Heart left ventricle (tissue), 16 donors: ENCODE data around the gene RNF26. TPM values are rescaled to one million over a fixed set of nuclear protein-coding genes. Genes with fewer than 3 reads are reported as not detected.

Experiments
- ATAC-seq, 4 donors: fragments of 200-7000 bp; cut with Tn5 transposase; one replicate each; pipeline ENCODE4 v1.9.1; 2020 to 2022; ENCODE audit warnings: moderate library complexity in 4 of 4, mild to moderate bottlenecking in 3 of 4, moderate number of reproducible peaks in 1 of 4
- DNase-seq, 5 donors: peaks; one replicate each; pipeline ENCODE4 v3.0.0-alpha.2; 2020
- H3K27ac ChIP-seq, 12 donors: fragments of 200-600 bp; sonication (generic) in 4 of 12; one replicate each; pipeline versions ENCODE4 v1.5.0 to v1.8.0; 2016 to 2022; ENCODE audit warnings: mild to moderate bottlenecking in 2 of 12
- H3K27me3 ChIP-seq, 9 donors: fragments of 200-600 bp; sonication (generic) in 2 of 9; one replicate each; pipeline versions ENCODE4 v1.5.1 to v1.8.0; 2016 to 2022; ENCODE audit warnings: mild to moderate bottlenecking in 3 of 9
- H3K36me3 ChIP-seq, 9 donors: fragments of 200-600 bp; sonication (generic) in 2 of 9; one replicate each; pipeline versions ENCODE4 v1.5.0 to v1.8.0; 2018 to 2022; ENCODE audit warnings: mild to moderate bottlenecking in 2 of 9
- H3K4me1 ChIP-seq, 12 donors: fragments of 200-600 bp; sonication (generic) in 4 of 12; one replicate each; pipeline versions ENCODE4 v1.5.0 to v1.8.0; 2016 to 2022; ENCODE audit warnings: mild to moderate bottlenecking in 3 of 12
- H3K4me3 ChIP-seq, 12 donors: fragments of 200-600 bp; sonication (generic) in 4 of 12; one replicate each; pipeline versions ENCODE4 v1.5.0 to v1.8.0; 2017 to 2022; ENCODE audit warnings: mild to moderate bottlenecking in 9 of 12, moderate library complexity in 4 of 12
- H3K9me3 ChIP-seq, 12 donors: fragments of 200-600 bp; sonication (generic) in 4 of 12; one replicate each; pipeline versions ENCODE4 v1.5.0 to v1.8.0; 2016 to 2022; ENCODE audit warnings: mild to moderate bottlenecking in 1 of 12
- POLR2A ChIP-seq, 2 donors: fragments of 450-650 bp; IDR thresholded peaks; one replicate each; pipeline ENCODE4 v1.6.1; 2017; ENCODE audit warnings: antibody characterized with exemption in 2 of 2, mild to moderate bottlenecking in 2 of 2, moderate library complexity in 2 of 2
- WGBS, 4 donors: extraction: QIAGEN DNeasy Blood & Tissue Kit in 2 of 4; methylation state at CpG; one replicate each; pipeline versions ENCODE4 v1.1.5 to v1.1.7; 2013 to 2018; 5-methylcytosine and 5-hydroxymethylcytosine counted together
- intact Hi-C, 10 donors: fragments of 100-400 bp; cut with DNase I; formaldehyde crosslinking; loops; one replicate each; pipeline versions ENCODE4 v1.11.1 to v1.14.2; 2022
- polyA plus RNA-seq, 2 donors: library from polyadenylated mRNA; stranded (reverse); fragments of 200-250 nt; gene quantifications; one replicate each; pipeline ENCODE4 v1.2.3, GENCODE V29; 2013
- total RNA-seq, 9 donors: library from RNA; depleted of rRNA in 2 of 9; stranded (reverse); fragments of >200 nt in 2 of 9; fragmentation: NEBNext Ultra II Directional in 3 of 9; extraction: Animal tissue kit (Norgen Biotek cat#: 25700) in 3 of 9; gene quantifications; one replicate each; pipeline versions ENCODE4 v1.1.0 to v1.2.4, GENCODE V29; 2016 to 2023
- TF ChIP-seq, protein P1 (sequence below), 12 donors: fragments of 200-600 bp; sonication (generic) in 4 of 12; IDR thresholded peaks; one replicate each; pipeline versions ENCODE4 v1.5.0 to v1.8.0; 2018 to 2022; ENCODE audit warnings: antibody characterized with exemption in 12 of 12, mild to moderate bottlenecking in 5 of 12
- donor health status: ischemic (EF 13 %, LVEDD 7.1; RV severe dilation, severe dysfunction).
- donor health status: healthy with polysubstance abuse.
- donor health status: DM: no; HTN: yes; CAD: no.
- donor health status: DM: no; HTN: no; CAD: no.
- donor health status: ischemic (EF 25% LVEDD 6.9; RV normal size, moderate dysfunction).
- donor health status: ischemic (EF 25% LVEDD 5.7; RV mildly dilated, moderate dysfunction).
- donor health status: healthy.
- donor health status: DM: yes; HTN: yes; CAD: no.
- donor health status: ischemic (EF 35%, LVEDD 5.7; RV mildly dilated, moderate dysfunction).
- donor health status: nonischemic (EF 11% LVEDD 7.7; RV severe dilation, severe dysfunction).
- donor health status: DM: yes; HTN: yes; CAD: no.
- donor health status: PGD.
- donor health status: ischemic (EF 29% LVEDD 5.4; RV normal size, mild dysfunction).
- donor health status: nonischemic (EF 23%, LVEDD 6.1; RV moderate dilation, normal function).

Gene RNF26
- total and polyA plus RNA-seq, 11 donors = 6.2 to 22.4 (median 11.8) TPM

DNA sequence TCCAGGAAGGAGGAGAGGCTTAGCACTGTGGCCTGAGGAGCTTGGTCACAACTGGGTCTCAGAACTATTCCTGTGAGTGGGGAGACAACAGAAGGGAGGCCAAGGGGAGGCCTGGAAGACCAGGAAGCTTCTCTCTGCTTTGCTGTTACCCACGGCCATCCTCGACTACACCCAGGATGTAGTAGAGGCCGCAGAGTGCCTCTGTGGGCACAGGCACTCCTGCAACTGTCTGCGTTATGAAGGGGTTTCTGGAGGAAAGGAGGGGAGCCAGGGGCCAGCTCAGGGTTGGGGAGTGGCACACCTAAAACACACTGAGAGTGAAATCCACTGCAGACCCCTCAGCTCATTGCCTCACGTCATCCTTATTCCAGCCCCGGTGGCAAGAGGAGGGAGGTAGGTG, 16.0 kb downstream of the RNF26 start:
- intact Hi-C loops = loop anchor here in 3 of 10 donors (10.0 kb wide), 1 partner anchor 124 kb away; no protein-coding TSS in a partner anchor
- Histone ChIP-seq H3K4me1 (peaks cover 0 to 35% (median 12%) of the 10 kb centered on the region in 12 donors), H3K4me3 (no peak overlapping the region), H3K9me3 (no peaks in the 10 kb centered on the region), H3K27ac (no peak overlapping the region), H3K36me3 (peaks cover 0 to 7% (median 0%) of the 10 kb centered on the region in 9 donors), H3K27me3 (peaks cover 0 to 6% (median 0%) of the 10 kb centered on the region in 9 donors)
- ATAC-seq = no peak
- TF ChIP-seq, protein P1, sequence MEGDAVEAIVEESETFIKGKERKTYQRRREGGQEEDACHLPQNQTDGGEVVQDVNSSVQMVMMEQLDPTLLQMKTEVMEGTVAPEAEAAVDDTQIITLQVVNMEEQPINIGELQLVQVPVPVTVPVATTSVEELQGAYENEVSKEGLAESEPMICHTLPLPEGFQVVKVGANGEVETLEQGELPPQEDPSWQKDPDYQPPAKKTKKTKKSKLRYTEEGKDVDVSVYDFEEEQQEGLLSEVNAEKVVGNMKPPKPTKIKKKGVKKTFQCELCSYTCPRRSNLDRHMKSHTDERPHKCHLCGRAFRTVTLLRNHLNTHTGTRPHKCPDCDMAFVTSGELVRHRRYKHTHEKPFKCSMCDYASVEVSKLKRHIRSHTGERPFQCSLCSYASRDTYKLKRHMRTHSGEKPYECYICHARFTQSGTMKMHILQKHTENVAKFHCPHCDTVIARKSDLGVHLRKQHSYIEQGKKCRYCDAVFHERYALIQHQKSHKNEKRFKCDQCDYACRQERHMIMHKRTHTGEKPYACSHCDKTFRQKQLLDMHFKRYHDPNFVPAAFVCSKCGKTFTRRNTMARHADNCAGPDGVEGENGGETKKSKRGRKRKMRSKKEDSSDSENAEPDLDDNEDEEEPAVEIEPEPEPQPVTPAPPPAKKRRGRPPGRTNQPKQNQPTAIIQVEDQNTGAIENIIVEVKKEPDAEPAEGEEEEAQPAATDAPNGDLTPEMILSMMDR (IDR thresholded peaks at IDR 0.05) = no peak
- TF ChIP-seq POLR2A (IDR thresholded peaks at IDR 0.05) = no peak
- WGBS, 4 donors = 83 to 88% (median 86%) methylated on average over 6 of the region's 6 CpGs
- DNase-seq = no peak

DNA sequence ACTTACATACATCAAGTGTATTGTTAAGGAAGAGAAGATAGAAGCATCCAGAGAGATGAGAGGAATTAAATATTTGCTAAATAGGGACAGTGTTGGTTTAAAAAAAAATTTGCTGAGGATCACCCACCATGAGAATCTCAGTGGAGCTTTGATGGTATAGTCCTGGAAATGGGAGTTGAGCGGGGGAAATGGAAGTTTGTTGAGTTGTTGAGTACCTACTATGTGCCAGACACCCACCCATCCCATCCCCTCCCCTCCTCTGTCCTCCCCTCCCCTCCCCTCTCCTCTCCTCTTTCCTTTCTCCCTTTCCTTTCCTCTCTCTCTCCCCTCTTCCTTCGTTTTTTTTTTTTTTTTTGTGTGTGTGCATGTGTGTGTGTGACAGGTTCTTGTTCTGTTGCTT, 16.9 kb downstream of the RNF26 start:
- DNase-seq (no peak), ATAC-seq (no peak)
- peaks cover 0 to 13% (median 0%) of the 10 kb centered on the region in 9 donors for H3K36me3 ChIP-seq
- WGBS, 4 donors = 53 to 100% (median 77%) methylated on average over 1 to 2 of the region's 2 CpGs
- intact Hi-C loops = loop anchor here in 3 of 10 donors (10.0 kb wide), 1 partner anchor 124 kb away; no protein-coding TSS in a partner anchor
- no peak for TF ChIP-seq POLR2A (IDR thresholded peaks at IDR 0.05)
- TF ChIP-seq, protein P1 (IDR thresholded peaks at IDR 0.05) = no peak
- no peaks in the 10 kb centered on the region for H3K9me3 ChIP-seq
- H3K27ac ChIP-seq = no peak overlapping the region
- no peak overlapping the region for H3K4me3 ChIP-seq
- H3K4me1 ChIP-seq = peaks cover 3 to 44% (median 20%) of the 10 kb centered on the region in 12 donors
- H3K27me3 ChIP-seq = peaks cover 0 to 11% (median 0%) of the 10 kb centered on the region in 9 donors

DNA sequence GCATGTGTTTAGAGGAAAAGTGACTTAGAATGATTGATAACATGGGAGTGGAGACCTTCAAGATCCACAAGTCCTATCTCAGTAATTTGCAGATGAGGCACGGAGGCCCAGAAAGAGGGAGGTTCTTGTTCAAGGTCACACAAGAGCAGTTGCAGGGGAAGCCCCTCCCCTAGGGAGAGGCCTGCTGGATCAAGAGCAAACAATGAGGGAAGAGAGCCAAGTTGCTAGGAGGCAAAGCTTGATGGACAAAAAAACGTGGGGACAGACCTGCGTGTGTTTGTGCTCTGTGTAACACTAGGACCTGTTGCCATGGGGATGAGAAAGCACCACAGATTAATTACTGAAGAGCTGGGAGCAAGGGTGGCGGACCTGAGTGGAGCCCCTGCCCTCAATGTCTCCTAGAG, 18.5 kb downstream of the RNF26 start:
- Histone ChIP-seq H3K27ac (peak overlapping the region in 10 of 12 donors; percentile 12 to 76 (median 57)), H3K4me1 (peaks cover 3 to 51% (median 21%) of the 10 kb centered on the region in 12 donors), H3K4me3 (no peak overlapping the region), H3K9me3 (no peaks in the 10 kb centered on the region), H3K36me3 (peaks cover 0 to 25% (median 4%) of the 10 kb centered on the region in 9 donors), H3K27me3 (peaks cover 0 to 11% (median 0%) of the 10 kb centered on the region in 9 donors)
- TF ChIP-seq, protein P1 (IDR thresholded peaks at IDR 0.05) = no peak
- TF ChIP-seq POLR2A (IDR thresholded peaks at IDR 0.05) = no peak
- WGBS, 4 donors = 8 to 19% (median 18%) methylated on average over 4 of the region's 4 CpGs
- ATAC-seq (peak; percentile 55 to 73 (median 66)), DNase-seq (peak; percentile 66 to 85 (median 72))
- intact Hi-C loops = loop anchor here in 3 of 10 donors (10.0 kb wide), 1 partner anchor 122 kb away; no protein-coding TSS in a partner anchor

DNA sequence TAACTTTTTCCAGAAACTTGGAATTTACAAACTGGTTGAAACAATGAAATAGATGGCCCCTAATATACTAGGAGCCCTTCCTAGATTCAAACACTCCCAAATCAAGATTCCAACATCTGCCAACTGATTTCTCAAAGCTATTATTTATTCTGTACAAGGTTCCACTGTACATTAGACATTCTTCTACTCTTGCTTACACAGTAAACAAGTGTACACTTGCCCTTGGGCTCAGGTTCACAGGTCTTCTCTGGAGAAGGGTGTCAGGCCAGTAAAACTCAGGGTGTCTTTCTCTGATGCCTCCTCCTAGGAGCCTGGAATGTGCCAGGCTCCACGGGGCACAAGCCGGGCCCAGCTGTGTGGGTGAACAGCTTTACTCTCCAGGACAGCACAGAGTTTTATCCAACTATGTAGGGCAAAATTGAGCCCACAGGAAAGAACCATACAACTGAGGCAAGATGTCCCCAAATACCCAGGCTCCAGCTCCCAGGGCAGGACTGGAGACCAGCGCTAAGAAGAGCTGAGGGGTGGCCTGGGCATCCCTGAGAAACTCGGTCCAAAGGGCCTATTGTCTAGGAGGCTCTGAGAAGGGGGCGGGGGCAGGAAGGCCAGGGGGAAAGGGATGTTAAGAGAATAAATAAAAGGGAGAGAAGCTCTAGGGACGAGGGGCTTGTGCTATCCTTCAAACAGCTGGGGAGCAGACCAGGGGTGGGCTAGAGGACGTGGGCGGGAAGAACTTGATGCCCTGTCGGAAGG, 20.9 kb downstream of the RNF26 start:
- intact Hi-C loops = loop anchor here in 6 of 10 donors (5.0 to 10.0 kb wide), 3 partner anchors 117 to 122 kb away; no protein-coding TSS in a partner anchor
- peaks cover 0 to 11% (median 0%) of the 10 kb centered on the region in 9 donors for H3K27me3 ChIP-seq
- no peaks in the 10 kb centered on the region for H3K9me3 ChIP-seq
- ATAC-seq (no peak), DNase-seq (peak in 1 of 5 donors; percentile 31)
- peaks cover 3 to 63% (median 32%) of the 10 kb centered on the region in 12 donors for H3K4me1 ChIP-seq
- H3K27ac ChIP-seq = peak overlapping the region in 3 of 12 donors; percentile 20 to 99 (median 83)
- peaks cover 0 to 49% (median 23%) of the 10 kb centered on the region in 9 donors for H3K36me3 ChIP-seq
- no peak overlapping the region for H3K4me3 ChIP-seq
- 63 to 69% (median 64%) methylated on average over 9 of the region's 9 CpGs for WGBS, 4 donors
- TF ChIP-seq POLR2A (IDR thresholded peaks at IDR 0.05) = no peak
- TF ChIP-seq, protein P1 (IDR thresholded peaks at IDR 0.05) = no peak
